Measurements from ENCODE around the gene NLRP6. TPM values are rescaled to one million over a fixed set of nuclear protein-coding genes. Genes with fewer than 3 reads are reported as not detected.

Gene NLRP6
- total RNA-seq, 1 donor from 2014 or later, result not detected

- no peak for DNase-seq
These were observed 21.1 kb upstream of the NLRP6 start for GRCh38 chr11:256952-257737.

DNA sequence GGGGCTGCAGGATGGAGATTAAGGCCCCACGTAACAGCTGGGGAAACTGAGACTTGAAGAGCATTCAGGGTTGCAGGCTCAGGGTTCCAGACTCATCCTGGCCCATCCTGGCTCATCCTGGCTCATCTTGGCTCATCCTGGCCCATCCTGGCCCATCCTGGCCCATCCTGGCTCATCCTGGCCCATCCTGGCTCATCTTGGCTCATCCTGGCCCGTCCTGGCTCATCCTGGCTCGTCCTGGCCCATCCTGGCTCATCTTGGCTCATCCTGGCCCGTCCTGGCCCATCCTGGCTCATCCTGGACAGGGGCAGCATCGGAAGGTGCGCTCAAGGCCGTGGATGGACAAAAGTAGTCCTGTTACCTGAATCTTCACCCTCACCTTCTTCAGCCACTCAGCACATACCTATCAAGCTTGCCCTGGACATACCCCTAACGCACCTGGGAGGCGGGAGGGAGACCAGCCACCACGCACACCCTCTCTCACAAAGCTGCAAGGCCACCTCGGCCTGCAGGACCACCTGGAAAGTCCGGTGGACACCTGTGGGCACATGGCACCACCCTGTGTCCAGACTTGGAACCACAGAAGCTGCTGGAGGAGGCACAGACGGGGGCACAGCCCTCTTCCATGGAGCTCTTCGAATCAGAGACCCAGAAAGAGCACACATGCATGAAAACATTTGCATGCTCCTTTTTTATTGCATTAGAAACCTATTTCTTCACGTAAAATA lies 20.3 kb upstream of the NLRP6 start:
- peak; percentile 26 for DNase-seq

GRCh38 chr11:259413-259812 lies 18.8 kb upstream of the NLRP6 start:
- DNase-seq, result no peak

DNA sequence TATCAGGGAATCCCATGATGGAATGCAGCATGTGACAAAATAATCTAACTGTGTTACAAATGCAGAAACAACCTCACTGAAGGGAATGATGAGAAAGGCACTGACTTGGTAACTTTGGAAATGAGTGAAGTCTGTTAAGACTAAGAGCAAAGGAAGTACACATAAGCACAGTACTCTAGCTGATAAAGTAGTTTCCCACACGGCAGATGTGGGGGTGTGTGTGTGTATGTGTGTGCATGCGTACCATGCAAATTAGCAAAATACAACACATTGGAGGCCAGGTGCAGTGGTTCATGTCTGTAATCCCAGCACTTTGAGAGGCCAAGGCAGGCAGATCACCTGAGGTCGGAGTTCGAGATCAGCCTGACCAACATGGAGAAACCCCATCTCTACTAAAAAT lies 16.6 kb upstream of the NLRP6 start:
- DNase-seq, result no peak

- DNase-seq, result no peak
These were observed 11.3 kb upstream of the NLRP6 start for GRCh38 chr11:266676-267439.

GRCh38 chr11:267491-267994 lies 10.7 kb upstream of the NLRP6 start:
- DNase-seq, result no peak

DNA sequence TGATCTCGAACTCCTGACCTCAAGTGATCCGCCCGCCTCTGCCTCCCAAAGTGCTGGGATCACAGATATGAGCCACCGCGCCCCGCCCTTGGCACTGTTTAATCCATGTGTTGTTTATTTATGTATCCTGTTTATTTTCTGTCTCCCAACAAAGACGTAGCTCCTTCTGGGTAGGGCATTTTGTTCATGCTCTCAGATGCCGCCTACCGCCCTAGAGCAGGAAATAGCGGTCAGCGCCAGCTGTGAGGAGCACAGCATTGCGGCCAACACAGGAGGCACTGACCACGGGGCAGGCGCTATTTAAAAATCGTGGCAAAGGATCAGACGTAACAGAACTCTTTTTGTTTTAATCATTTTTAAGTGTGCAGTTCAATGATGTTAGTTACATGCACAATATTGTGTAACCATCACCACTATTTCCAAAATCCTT lies 9.5 kb upstream of the NLRP6 start:
- peak; percentile 39 for DNase-seq

- no peak for DNase-seq
These were observed 8.9 kb upstream of the NLRP6 start for GRCh38 chr11:269146-269890.

DNA sequence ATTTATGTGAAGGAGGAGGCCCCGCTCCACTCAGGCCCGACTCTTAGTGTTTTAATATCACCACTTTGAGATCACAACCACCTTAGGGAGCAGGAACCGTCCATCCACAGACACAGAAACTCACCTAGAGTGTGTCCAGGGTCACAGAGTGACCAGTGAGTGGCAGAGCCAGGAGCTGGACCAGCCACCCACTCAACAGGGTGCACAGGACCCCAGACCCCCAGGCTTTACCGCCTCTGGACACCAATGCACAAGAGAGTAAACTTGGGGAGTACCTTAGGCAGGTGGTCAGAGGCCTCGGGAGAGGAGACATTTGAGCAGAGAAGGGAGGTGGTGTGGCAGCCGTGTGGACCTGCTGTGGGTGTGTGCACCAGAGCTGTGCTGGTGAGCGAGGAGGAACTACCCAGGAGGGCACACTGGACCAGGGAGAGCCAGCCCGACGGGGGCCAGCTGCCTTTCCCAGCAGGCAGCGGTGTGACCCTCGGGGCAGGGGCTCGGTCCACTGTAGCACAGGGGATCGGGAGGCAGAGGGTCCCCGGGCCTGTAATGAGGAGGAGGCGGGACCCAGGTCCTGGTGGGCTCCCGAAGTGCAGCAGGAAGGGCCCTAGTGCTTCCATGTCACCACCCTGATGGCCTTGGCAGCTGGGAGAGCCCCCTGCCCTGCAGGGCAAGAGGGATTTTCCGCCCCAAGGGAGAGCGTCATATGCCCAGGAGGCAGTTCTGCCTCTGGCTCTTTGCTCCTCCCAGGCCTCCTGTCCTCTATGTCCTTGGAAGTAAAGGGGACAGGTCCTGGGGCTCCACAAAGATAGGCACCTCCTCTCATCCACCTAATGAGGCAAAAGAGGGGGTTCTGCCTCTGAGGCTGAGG lies 7.5 kb upstream of the NLRP6 start:
- DNase-seq, result no peak

GRCh38 chr11:271319-271715 lies 6.9 kb upstream of the NLRP6 start:
- DNase-seq, result no peak

DNA sequence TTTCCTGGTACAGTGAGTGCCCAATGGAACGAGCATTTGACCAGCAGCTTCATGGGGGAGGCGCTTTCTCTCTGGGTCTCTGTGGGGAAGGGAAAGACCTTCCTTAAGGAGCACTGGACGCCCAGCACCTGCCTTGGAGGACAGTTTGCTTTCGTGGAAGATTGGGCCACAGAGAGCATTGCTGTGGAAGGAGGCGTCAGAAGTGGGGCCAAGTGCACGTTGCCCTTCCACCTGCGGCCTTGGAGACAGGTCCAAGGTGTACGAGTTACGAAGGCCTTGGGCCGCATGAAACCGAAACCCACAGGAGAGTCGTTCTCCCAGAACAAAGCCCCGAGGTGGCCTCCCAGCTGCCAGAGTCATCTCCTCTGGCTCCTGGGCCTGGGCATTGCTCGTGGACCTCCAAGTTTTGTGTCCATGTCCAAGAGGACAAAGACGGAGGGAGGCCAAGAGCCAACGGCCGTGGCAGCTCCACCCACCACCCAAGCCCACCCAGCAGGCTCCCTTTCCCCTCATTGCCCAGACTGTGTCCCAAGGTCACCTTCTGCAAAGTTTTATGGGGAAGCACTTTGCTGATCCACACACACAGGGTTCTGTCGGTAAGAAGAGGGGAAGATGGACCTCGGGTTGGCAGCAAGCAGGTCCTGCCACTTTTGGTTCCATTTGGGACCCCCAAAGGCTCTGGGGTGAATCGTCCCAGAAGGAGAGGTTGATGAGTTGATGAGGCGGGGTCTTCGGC lies 5.8 kb upstream of the NLRP6 start:
- DNase-seq, result no peak

DNA sequence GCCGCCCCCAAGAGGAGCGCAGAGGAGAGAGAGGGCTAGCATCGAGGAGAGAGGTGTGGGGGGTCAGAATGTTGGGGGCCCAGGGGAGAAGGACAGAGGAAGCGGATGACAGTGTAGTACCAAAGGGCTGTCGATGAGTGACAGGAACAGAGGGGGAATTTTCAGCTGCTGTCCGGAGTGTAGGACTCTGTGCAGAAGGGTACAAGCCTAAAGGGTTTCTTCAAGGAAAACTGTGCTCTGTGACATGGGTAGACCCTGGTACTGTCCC lies 5.3 kb upstream of the NLRP6 start:
- DNase-seq, result no peak

DNA sequence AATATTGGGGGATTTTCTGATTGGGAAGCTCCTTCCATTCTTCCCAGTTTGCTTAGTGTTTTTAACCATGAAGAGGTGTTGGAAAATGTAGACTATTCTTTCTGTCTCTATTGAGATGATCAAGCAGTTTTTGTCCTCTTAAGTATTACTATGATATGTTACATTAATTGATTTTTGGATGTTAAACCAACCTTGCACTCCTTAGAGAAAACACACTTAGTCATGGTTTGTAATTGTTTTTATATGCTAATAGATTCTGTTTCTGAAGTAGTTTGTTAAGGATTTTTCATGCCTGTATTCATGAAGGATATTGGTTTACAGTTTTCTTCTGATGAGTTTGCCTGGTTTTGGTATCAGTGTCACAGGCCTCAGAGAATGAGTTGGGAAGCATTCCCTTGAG lies 2.0 kb upstream of the NLRP6 start:
- no peak for DNase-seq

GRCh38 chr11:279040-279965 lies 1.1 kb downstream of the NLRP6 start:
- no peak for DNase-seq

GRCh38 chr11:279966-280705 lies 1.9 kb downstream of the NLRP6 start:
- DNase-seq, result peak; percentile 53

GRCh38 chr11:280706-281485 lies 2.7 kb downstream of the NLRP6 start:
- DNase-seq, result no peak

GRCh38 chr11:281486-282161 lies 3.4 kb downstream of the NLRP6 start:
- DNase-seq, result no peak

GRCh38 chr11:282171-282570 lies 4.0 kb downstream of the NLRP6 start:
- no peak for DNase-seq

Data from dermis blood vessel endothelial cell (primary cell).